Globus pallidus (tissue), 1 donor: Measurements from ENCODE around the gene ALDH9A1.
A peak's percentile ranks its signal among the peaks of the same experiment; 100 is the strongest.
"Not testable (repeated sequence)": the region's sequence is repeated elsewhere in the genome, so short reads cannot be mapped to it uniquely, and the experiment has no call there.

Source experiments
- DNase-seq: peaks from one replicate; pipeline ENCODE4 v3.0.0-alpha.2; 2015; ENCODE audit warnings: low spot score

ALDH9A1 gene

GRCh38 chr1:165697881-165698760 is at the start of gene ALDH9A1:
ALDH9A1 (minus strand) TSS chr1:165698562; CDS start chr1:165698558, 4 bp downstream.
- DNase-seq, result peak; percentile 82

DNA sequence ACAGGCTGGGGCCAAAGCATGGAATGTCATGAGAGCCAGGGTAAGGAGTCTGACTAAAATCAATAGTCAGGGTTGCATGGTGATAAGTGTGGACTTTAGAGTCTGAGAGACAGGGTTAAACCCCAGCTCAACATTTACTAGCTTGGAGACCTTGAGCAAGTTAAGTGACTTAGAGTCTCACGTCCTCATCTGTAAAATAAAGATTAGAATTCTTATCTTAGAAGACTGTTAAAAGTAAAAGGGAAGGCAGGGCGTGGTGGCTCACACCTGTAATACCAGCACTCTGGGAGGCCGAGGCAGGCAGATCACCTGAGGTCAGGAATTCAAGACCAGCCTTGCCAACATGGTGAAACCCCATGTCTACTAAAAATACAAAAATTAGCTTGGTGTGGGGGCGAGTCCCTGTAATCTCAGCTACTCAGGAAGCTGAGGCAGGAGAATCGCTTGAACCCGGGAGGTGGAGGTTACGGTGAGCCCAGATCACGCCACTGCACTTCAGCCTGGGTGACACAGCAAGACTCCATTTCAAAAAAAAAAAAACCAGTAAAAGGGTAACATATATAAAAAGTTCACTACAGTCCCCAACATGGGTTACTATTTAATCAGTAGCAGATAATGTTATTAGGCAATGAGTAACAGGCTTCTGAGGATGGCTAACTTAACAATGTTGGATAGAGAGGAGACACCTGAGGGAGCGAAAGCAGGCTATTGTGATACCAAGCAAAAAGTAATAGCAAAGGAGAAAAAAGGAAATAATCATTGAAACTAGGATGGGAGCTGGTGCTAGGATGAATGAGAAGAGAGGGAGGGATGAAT is 49.5 kb upstream of the ALDH9A1 start:
- no peak for DNase-seq

- DNase-seq, result not testable (repeated sequence)
These were observed 46.6 kb upstream of the ALDH9A1 start for GRCh38 chr1:165744913-165745312.

DNA sequence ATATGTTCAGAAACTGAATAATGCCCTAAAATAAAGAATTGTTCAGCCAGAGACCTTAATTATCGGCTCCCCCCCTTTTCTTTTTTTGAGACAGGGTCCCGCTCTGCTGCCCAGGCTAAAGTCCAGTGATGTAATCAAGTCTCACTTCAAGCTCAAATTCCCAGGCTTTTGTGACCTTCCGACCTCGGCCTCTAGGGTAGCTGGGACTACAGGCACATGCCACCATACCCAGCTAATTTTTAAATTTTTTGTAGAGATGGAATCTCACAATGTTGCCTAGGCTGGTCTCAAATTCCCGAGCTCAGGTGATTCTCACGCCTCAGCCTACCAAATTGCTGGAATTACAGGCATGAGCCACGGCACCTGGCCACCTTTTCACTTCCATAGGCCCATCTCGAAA is 43.8 kb upstream of the ALDH9A1 start:
- no peak for DNase-seq

DNA sequence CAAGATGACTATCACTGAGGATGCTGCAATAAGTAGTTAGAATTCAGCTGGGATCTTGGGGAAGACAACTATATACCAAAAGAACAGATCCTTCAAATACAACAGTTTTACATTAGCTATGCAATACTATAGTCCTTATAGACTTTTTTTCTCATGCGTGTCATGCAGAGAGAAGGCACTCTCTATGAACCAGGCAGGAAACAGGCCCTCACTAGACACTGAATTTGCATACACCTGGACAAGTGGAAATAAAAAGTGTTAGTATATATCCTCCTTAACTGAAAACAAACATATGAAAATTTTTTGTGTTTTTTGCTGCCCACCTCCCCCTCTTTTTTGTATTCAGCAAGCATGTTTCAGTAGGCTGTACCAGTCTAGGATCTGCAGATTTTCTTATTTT is 40.4 kb upstream of the ALDH9A1 start:
- no peak for DNase-seq

DNA sequence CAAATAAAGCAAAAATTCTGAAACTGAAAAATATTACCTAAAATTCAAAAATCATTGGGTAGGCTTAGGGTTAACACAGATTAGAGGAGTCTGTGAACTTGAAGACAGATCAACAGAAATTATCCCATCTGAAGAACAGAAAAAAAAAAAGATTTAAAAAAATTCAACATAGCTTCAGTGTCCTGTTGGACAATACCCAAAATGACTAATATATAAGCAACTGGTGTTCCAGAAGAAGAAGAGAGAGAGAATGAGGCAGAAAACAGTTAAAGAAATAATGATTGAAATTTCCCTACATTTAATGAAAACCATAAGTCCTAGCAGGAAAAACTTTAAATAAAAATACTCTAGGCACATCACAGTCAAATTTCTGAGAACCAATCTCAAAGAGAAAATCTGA is 38.8 kb upstream of the ALDH9A1 start:
- no peak for DNase-seq

GRCh38 chr1:165734906-165735305 is 36.5 kb upstream of the ALDH9A1 start:
- no peak for DNase-seq

DNA sequence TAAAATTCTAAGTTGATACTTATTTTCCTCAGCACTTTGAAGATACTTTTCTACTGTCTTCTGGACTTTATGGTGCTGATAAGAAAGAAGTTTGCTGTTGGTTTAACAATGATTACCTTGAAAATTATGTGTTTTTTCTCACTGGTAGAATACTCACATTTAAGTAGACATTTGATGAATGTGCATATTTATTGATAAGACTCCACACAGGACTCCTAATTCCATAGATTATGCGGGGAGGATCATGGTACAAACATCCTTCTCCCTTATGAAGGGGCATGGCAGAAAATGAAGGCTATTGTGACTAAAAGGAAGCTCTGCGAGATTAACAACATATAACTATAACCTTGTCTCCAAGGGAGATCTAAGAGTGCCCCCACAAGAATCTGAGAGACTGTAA is 28.5 kb upstream of the ALDH9A1 start:
- no peak for DNase-seq

GRCh38 chr1:165726169-165726568 is 27.8 kb upstream of the ALDH9A1 start:
- no peak for DNase-seq

DNA sequence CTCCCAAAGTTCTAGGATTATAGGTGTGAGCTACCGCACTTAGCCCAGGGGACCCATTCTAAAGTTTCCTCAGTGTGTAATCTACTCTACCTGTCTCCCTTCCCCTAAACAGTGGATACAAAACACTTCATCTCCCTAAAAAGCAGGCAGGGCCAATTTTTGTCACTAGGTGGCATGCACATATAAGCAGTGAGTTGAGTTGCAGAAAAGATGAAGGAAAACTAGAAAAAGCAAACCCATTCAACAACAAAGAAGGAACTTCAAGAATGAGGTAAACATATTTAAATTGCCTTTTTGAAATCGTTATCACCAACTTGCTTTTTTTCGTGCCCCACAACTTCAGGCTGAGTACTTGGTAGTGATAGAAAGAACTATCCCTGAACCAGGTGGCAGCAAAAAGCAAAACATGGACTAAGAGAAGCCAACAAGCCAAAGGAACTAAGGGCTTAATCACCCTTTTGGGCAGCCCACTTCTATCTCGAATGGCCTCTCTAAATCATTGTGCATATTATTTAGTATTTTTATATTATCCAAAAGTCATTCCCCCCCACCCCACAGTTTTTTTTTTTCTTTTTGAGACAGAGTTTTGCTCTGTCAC is 19.7 kb upstream of the ALDH9A1 start:
- DNase-seq, result peak; percentile 54

DNA sequence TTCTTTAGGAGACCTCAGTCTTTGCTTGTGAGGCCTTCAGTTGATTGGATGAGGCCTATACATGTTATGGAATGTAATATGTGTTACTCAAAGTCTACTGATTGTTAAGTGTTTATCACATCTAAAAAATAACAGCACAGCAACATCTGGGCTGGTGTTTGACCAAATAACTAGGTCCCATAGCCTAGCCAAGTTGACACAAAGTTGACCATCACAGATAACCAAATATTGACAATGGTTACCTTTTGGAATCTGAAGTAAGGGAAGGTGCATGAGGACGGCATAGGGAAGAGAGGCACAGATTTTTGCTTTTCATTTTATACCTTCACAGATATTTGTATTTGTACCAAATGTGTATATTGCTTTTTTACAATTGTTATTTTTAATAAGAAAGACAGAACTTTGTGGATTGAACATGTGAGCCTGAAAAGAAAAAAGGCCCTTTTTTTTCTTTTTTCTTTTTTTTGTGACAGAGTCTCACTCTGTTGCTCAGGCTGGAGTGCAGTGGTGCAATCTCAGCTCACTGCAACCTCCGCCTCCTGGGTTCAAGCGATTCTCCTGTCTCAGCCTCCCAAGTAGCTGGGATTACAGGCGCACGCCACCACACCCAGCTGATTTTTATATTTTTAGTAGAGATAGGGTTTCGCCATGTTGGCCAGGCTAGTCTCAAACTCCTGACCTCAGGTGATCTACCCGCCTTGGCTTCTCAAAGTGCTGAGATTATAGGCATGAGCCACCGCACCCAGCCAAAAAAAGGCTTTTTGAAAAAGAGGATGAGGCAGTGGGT is 18.1 kb upstream of the ALDH9A1 start:
- DNase-seq, result not testable (repeated sequence)

DNA sequence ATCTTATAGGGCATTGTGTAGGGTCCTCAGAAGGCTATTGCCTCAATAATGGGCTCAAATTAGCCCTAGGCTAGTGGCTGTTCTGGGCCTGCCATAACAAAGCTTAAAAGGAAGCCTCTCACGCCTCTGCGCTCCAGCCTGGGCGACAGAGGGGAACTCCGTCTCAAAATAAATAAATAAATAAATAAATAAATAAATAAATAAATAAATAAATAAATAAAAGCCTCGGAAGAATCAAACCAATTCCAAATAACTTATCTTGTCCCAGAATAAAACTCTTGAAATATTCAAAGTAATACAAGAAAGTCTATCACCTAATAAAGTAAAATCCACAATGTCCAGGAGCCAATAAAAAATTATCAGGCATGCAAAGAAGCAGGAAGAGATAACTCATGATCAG is 14.4 kb upstream of the ALDH9A1 start:
- no peak for DNase-seq

GRCh38 chr1:165707984-165708706 is 9.8 kb upstream of the ALDH9A1 start:
- no peak for DNase-seq

- no peak for DNase-seq
These were observed 5.3 kb upstream of the ALDH9A1 start for GRCh38 chr1:165703648-165704047.

- DNase-seq, result not testable (repeated sequence)
These were observed 3.6 kb upstream of the ALDH9A1 start for GRCh38 chr1:165701922-165702321.

DNA sequence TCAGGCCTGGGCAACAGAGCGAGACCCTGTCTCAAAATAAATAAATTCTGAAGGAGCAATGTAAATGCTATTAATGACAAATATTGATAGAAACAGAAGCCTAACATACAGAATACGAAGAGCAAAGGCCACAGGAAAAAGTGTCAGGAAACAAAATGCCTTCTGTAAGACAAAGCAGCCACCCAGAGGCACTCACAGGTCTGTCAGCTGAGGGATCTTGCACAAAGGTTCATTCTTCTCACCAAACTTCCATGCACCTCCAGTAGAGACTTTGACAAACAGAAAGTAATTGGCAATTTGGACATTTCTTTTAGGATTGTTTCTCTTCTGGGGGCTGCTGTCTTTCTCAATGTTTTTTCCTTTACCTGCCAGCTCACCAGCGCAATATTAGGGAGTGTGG is 1.2 kb upstream of the ALDH9A1 start:
- no peak for DNase-seq

DNA sequence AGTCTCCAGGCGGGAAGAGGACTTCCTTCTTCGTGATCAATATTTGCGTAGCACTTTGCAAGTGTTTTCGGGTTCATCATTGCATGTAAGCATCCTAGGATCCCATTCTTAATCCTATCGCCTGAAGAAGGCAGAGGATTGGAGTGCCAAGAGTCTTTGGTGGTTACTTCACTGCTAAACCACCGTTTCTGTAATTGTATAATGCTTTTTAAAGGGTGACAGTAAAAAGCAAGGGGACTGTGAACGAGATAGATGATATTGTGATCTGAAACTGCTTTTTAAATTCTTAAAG is 345 bp upstream of the ALDH9A1 start:
- no peak for DNase-seq

GRCh38 chr1:165697491-165697880 is 876 bp downstream of the ALDH9A1 start:
- peak; percentile 5 for DNase-seq

GRCh38 chr1:165696625-165697100 is 1.7 kb downstream of the ALDH9A1 start:
- DNase-seq, result peak; percentile 63

- DNase-seq, result peak; percentile 24
These were observed 3.3 kb downstream of the ALDH9A1 start for GRCh38 chr1:165695031-165695430.

DNA sequence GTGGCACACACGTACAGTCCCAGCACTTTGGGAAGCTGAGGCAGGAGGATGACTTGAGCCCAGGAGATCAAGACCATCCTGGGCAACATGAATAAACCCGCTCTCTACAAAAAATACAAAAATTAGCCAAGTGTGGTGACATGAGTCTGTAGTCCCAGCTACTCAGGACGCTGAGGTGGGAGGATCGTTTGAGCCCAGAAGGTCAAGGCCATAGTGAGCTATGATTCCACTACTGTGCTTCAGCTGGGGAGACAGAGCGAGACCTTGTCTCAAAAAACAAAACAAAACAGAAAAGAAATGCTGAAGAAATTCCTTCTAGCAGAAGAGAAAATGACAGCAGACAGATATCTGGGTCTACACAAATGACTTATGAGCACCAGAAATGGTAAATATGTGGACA is 10.3 kb downstream of the ALDH9A1 start:
- no peak for DNase-seq
